Activated naive CD8-positive, alpha-beta T cell treated with anti-CD3 and anti-CD28 coated beads, Interleukin-2, amount 50 U/mL, for 24 hours (primary cell): ENCODE data around the gene FAM53C.
A peak's percentile ranks its signal among the peaks of the same experiment; 100 is the strongest.
"Not testable (repeated sequence)": the region's sequence is repeated elsewhere in the genome, so short reads cannot be mapped to it uniquely, and the experiment has no call there.

Experiments
- ATAC-seq: fragments of 150-1000 bp; cut with Tn5 transposase; one replicate; pipeline ENCODE4 v1.10.0; 2021
- DNase-seq: peaks from one replicate; pipeline ENCODE4 v3.0.0; 2021
- H3K27ac Mint-ChIP-seq: one replicate; pipeline ENCODE4 v1.8.0; 2021; ENCODE audit warnings: mild to moderate bottlenecking, mixed read lengths
- H3K27me3 Mint-ChIP-seq: one replicate; pipeline ENCODE4 v1.8.0; 2021; ENCODE audit warnings: mixed read lengths
- H3K36me3 Mint-ChIP-seq: one replicate; pipeline ENCODE4 v1.8.0; 2021; ENCODE audit warnings: low read depth, mixed read lengths
- H3K4me1 Mint-ChIP-seq: one replicate; pipeline ENCODE4 v1.8.0; 2021; ENCODE audit warnings: mixed read lengths
- H3K4me3 Mint-ChIP-seq: one replicate; pipeline ENCODE4 v1.8.0; 2021; ENCODE audit warnings: mild to moderate bottlenecking, moderate library complexity, mixed read lengths
- H3K9me3 Mint-ChIP-seq: one replicate; pipeline ENCODE4 v1.8.0; 2021; ENCODE audit warnings: mixed read lengths

Gene FAM53C

DNA sequence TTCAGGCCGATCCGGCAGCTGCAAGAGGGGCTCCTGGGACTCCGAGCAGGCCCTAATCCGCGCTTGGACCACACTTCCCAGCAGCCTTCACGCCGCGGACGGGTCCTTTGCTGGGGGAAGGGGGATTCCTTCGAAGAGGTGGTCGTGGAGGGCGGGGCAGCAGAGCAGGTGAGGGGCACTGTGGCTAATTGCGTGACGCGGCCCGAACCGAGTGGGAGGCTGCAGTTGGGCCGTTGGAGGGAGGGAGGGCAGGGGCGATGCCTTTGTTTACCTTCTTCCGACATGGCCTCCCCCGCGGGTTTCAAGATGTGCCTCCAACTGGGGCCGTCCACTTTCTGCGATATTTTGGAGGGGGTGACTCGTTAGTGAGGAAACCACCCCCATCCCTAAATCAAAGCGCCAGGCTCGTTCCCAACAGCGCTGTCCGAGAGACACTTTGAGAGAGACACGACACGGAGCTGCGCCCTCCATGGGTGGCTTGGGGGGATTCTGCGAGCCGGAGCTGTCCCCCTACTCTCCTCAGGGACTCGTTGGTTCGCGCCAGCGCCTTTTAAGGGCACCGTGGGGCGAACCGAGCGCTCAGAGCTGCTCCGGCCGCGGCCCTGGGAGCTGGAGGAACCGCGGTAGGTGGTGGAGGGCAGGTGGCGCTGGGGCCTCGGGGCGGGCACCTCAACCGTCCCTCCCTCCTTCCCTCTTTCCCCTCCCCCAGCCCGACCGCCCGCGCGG is at the start of gene FAM53C:
TSS of gene FAM53C (plus strand) at position 582 of the 726 bp plus-strand sequence. CDS start 3,070 bp downstream, outside the sequence.
- Mint-ChIP-seq H3K9me3 (no peaks in the 10 kb centered on the region), H3K27ac (peak within 1 kb of the TSS; percentile 96), H3K4me3 (peak within 1 kb of the TSS; percentile 93), H3K36me3 (peaks cover 4% of the 10 kb centered on the region), H3K27me3 (no peaks in the 10 kb centered on the region), H3K4me1 (peaks cover 43% of the 10 kb centered on the region)
- DNase-seq (peak; percentile 94), ATAC-seq (peak; percentile 90)

DNA sequence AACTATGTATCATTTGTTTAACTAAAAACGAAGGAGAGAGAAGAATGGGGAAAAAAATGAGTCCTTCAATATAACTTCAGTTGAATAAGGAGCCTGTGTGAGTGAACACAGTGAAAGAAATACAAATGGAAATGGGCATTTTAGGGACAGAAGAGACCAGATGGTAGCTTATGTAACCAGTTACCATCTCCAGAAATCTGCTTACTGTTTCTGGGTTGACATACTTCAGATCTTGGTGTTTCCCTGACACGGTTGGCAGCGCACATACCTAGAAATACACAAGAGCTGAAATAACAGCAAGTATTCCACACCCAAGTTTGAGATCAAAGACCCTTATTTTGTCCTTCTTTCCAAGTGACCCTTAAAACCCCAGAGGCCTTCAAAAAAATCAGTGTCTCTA is 48.8 kb upstream of the FAM53C start:
- Mint-ChIP-seq H3K27ac (no peak overlapping the region), H3K36me3 (no peaks in the 10 kb centered on the region), H3K27me3 (no peaks in the 10 kb centered on the region), H3K4me3 (no peak overlapping the region), H3K9me3 (no peaks in the 10 kb centered on the region), H3K4me1 (no peaks in the 10 kb centered on the region)
- ATAC-seq (no peak), DNase-seq (no peak)

GRCh38 chr5:138303372-138303771 is 34.7 kb upstream of the FAM53C start:
- no peaks in the 10 kb centered on the region for H3K27me3 Mint-ChIP-seq
- no peak for DNase-seq
- H3K27ac Mint-ChIP-seq: no peak overlapping the region
- no peak for ATAC-seq
- H3K36me3 Mint-ChIP-seq: no peaks in the 10 kb centered on the region
- H3K4me3 Mint-ChIP-seq: no peak overlapping the region
- H3K9me3 Mint-ChIP-seq: peaks cover 6% of the 10 kb centered on the region
- H3K4me1 Mint-ChIP-seq: no peaks in the 10 kb centered on the region

- ATAC-seq (no peak), DNase-seq (no peak)
- H3K27ac Mint-ChIP-seq: no peak overlapping the region
- H3K4me3 Mint-ChIP-seq: no peak overlapping the region
- no peaks in the 10 kb centered on the region for H3K36me3 Mint-ChIP-seq
- H3K27me3 Mint-ChIP-seq: no peaks in the 10 kb centered on the region
- no peaks in the 10 kb centered on the region for H3K4me1 Mint-ChIP-seq
- H3K9me3 Mint-ChIP-seq: no peaks in the 10 kb centered on the region
Measured at GRCh38 chr5:138305797-138306196, 32.3 kb upstream of the FAM53C start.

DNA sequence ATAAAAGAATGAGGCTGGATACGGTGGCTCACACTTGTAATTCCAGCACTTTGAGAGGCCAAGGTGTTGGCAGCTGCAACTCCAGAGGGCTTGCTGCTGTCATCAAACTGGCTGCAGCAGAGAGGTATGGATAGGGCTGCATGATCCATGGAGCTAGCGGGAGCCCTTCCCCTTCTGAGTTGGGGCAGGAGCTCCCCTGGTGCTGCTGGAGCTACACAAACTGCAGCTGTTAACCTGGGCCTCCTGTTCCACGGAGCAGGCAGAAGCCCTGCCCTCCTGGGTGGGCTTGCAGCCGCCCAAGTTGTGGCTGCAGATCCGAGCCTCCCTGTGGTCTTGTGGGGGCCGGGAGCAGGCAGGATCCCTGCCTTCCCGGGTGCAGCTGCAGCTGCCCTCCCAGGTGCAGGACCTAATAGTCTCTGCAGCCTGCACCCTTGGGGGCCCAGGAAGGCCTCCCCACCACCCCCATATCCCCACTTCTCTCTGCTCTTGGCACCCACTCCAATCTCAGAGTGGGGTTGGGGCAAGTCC is 22.3 kb upstream of the FAM53C start:
- no peaks in the 10 kb centered on the region for H3K4me1 Mint-ChIP-seq
- DNase-seq (no peak), ATAC-seq (no peak)
- H3K27ac Mint-ChIP-seq: no peak overlapping the region
- H3K9me3 Mint-ChIP-seq: no peaks in the 10 kb centered on the region
- no peaks in the 10 kb centered on the region for H3K36me3 Mint-ChIP-seq
- no peaks in the 10 kb centered on the region for H3K27me3 Mint-ChIP-seq
- no peak overlapping the region for H3K4me3 Mint-ChIP-seq

DNA sequence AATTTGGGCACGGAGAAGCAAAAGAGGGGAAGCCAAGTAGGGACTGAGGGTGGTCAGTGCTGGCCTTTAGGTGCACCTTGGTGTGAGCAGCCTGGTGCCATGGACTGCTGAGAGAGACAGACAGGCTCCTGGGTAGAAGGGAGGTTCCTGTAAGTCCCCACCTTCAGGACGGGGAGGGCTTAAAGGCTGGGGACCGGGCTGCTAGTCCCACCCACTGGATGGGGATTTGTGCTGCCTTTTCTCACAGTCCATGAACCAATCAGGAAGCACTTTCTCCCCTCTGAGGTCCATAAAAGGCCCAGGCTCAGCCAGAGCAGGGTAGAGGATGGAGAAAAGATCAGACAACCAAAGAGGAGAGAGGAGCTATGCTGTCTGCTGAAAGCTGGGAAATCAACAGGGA is 21.7 kb upstream of the FAM53C start:
- no peak overlapping the region for H3K27ac Mint-ChIP-seq
- ATAC-seq (no peak), DNase-seq (no peak)
- H3K4me3 Mint-ChIP-seq: no peak overlapping the region
- H3K27me3 Mint-ChIP-seq: no peaks in the 10 kb centered on the region
- H3K9me3 Mint-ChIP-seq: no peaks in the 10 kb centered on the region
- no peaks in the 10 kb centered on the region for H3K36me3 Mint-ChIP-seq
- H3K4me1 Mint-ChIP-seq: no peaks in the 10 kb centered on the region

DNA sequence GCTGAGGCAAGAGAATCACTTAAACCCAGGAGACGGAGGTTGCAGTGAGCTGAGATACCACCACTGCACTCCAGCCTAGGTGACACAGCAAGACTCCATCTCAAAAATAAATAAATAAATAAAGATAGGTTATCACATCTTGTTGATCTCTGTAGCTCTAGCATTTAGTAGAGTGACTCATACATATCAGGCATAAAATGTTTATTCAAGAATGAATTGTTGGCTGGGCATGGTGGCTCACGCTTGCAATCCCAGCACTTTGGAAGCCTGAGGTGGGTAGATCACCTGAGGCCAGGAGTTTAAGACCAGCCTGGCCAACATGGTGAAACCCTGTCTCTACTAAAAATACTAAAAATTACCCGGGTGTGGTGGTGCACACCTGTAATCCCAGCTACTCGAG is 19.9 kb upstream of the FAM53C start:
- ATAC-seq, H3K27me3 Mint-ChIP-seq, H3K27ac Mint-ChIP-seq, H3K9me3 Mint-ChIP-seq, DNase-seq, H3K4me1 Mint-ChIP-seq, H3K4me3 Mint-ChIP-seq, H3K36me3 Mint-ChIP-seq: not testable (repeated sequence)

DNA sequence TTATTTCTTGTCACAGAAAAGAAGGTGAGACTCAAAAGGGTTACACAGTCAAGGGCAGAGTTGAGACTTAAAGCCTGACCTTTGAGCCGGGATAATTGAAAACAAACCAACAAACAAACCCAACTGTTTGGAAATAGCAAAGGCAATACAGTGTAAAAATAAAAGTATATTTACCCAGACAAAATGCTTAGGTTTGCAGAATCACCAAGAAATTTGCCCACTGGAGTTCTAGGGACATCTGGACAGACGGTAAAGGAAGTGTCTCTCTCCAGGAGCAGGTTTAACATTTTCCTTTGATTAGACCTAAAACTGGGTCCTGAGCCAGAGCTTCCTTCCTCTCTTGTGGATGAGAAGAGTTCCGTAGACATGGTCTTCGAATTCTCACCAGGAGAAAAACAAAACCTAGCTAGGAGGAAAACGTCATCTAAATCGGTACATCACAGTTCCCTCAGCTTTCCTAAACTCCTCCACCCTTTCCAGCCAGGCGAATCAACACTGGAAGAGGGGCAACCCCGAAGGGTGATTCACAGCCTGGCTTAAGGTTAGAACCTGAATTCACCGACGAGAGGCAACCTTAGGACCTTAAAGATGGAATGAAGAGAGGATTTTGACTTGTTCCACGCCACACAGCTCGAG is 7.1 kb upstream of the FAM53C start:
- DNase-seq (no peak), ATAC-seq (no peak)
- Mint-ChIP-seq H3K27ac (peak overlapping the region; percentile 91), H3K36me3 (peaks cover 2% of the 10 kb centered on the region), H3K27me3 (no peaks in the 10 kb centered on the region), H3K4me1 (peaks cover 19% of the 10 kb centered on the region), H3K9me3 (no peaks in the 10 kb centered on the region), H3K4me3 (peak overlapping the region; percentile 91)

DNA sequence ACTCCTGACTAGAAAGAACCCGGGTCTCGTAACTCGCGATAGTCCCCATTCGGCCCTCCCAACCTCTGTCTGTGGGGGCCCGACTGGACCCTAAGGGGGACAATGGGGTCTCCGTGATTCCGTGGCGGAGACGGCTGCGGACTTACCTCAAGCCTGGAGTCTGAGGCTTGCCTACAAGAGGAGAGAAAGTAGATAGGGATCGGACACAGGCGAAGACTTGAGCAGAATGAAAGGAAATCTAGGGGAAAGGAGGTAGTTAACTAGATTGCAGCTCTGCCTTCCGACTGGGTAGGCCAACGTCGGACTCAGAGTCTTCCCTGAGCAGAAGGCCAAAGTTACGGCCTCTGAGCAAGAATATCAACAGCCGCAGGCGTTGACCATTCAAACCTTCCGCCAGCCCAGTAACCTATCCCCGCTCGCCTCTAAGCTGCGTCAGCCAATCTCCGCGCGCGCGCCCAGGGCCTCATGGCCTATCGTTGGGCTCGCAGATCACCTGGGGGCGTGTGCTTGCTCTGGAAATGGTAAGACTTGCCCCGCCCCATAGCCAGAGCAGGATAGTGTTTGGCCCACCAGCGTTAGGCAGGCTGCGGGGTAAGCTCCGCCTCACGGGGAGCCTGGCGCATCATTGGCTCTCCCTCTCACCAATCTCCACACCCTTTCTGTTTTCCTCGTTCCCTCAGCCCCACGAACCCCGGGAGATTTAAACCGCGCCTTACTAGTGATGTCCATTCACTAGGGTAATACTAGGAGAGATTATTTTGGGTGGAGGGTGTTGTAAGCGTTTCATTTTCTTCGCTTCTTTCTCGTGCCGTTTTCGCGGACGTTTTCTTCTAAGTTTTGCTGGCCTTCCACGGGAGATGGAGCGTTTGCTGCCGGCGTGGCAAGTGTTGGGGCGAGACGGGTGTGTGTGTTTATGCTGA is 6.4 kb upstream of the FAM53C start, which contains the start of gene CDC25C:
TSS of gene CDC25C (minus strand) at position 356 of the 920 bp plus-strand sequence. CDS start 624 bp downstream, outside the sequence.
- H3K36me3 Mint-ChIP-seq: peaks cover 2% of the 10 kb centered on the region
- ATAC-seq (peak; percentile 100), DNase-seq (peak; percentile 96)
- peak within 1 kb of the TSS; percentile 91 for H3K4me3 Mint-ChIP-seq
- H3K27ac Mint-ChIP-seq: peak within 1 kb of the TSS; percentile 91
- no peaks in the 10 kb centered on the region for H3K9me3 Mint-ChIP-seq
- H3K4me1 Mint-ChIP-seq: peaks cover 21% of the 10 kb centered on the region
- no peaks in the 10 kb centered on the region for H3K27me3 Mint-ChIP-seq

DNA sequence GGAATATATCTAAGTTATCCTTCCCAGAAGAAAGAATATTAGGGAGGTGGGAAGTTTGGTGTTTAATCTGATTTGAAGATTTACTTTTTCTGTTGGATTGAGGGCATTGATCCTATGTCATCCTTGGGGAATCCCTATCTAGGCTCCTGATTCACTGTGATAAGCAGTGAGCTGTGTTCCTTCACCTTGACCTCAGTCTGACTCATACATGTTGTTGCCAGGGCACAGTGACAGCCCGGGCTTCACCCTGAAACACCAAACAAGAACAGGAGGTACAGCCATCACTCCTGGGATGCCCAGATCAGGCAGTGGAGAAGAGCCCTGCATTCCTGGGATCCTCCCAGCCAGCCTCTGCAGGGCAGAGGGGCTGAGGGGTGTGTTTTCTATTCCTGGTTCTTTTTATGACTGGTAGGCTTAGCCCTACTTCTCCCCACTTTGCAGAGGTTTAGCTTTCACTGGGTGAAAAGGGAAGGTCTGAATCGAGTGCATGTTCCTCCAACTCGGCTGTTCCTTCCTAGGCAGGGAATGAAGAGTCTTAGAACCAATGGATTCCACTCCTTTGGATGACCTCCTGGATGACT is 3.1 kb upstream of the FAM53C start:
- no peak for DNase-seq
- no peaks in the 10 kb centered on the region for H3K9me3 Mint-ChIP-seq
- peaks cover 46% of the 10 kb centered on the region for H3K4me1 Mint-ChIP-seq
- no peaks in the 10 kb centered on the region for H3K27me3 Mint-ChIP-seq
- no peak overlapping the region for H3K4me3 Mint-ChIP-seq
- no peak overlapping the region for H3K27ac Mint-ChIP-seq
- H3K36me3 Mint-ChIP-seq: peaks cover 2% of the 10 kb centered on the region
- ATAC-seq: no peak

DNA sequence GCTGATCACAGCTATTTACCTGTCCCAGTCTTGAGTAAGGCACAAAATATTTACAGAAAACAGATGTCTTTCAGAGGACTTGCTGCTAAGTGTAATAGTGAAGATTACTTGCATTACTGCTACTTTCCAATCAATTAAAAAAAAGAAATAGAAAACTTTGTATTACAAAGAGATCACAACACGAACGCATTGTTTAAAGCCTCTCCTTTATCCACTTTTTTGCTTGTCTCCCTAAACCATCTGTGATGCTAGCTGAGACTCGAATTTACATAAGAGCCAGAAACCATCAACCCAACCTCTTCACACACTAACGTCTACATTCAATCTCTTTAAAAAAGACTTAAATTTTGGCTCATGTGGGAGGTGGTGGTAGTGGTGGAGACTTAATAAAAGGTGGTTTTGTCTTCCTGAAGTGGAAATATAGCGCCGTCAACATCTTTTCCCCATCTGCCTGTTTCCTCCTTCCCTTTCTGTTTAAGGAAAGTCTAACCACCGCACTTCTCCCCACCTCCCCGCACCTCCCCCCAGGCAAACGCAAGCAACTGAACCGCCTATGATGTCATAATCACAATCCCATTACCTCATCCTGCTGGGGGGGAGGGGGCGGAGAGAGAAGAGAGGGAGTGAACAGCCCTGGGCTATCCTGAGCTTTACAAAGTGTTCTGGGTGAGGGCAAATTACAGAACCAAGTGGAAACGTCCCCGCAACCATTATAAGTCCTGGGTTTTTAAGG is 948 bp upstream of the FAM53C start:
- DNase-seq (no peak), ATAC-seq (peak; percentile 22)
- Mint-ChIP-seq H3K4me1 (peaks cover 46% of the 10 kb centered on the region), H3K27ac (peak overlapping the region; percentile 96), H3K36me3 (peaks cover 4% of the 10 kb centered on the region), H3K27me3 (no peaks in the 10 kb centered on the region), H3K4me3 (peak overlapping the region; percentile 93), H3K9me3 (no peaks in the 10 kb centered on the region)

- Mint-ChIP-seq H3K9me3 (no peaks in the 10 kb centered on the region), H3K36me3 (peaks cover 8% of the 10 kb centered on the region), H3K4me3 (peak overlapping the region; percentile 93), H3K27me3 (no peaks in the 10 kb centered on the region), H3K4me1 (peaks cover 43% of the 10 kb centered on the region), H3K27ac (peak overlapping the region; percentile 93)
- ATAC-seq (peak; percentile 3), DNase-seq (peak; percentile 18)
Measured at GRCh38 chr5:138338411-138339090, 485 bp downstream of the FAM53C start.

DNA sequence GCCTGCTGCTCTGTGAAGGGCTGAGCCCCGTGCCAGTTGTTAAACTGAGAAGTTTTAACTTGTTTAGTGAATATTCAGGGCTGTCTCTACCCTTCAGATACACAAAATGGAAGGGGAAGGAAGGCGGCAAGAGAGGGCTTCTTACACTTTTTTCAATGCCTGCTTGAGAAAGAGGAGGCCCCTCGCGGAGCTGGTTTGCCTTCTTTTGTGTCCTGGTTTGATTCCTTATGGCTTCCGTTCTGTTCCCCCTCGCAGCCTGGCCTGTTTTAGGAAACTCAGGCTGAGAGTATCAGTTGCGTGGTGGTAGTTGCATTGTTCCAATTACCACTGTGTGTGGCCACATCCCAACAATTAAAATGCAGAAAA is 1.0 kb downstream of the FAM53C start:
- Mint-ChIP-seq H3K27me3 (no peaks in the 10 kb centered on the region), H3K4me1 (peaks cover 43% of the 10 kb centered on the region), H3K27ac (peak overlapping the region; percentile 93), H3K9me3 (no peaks in the 10 kb centered on the region), H3K4me3 (peak overlapping the region; percentile 93), H3K36me3 (peaks cover 11% of the 10 kb centered on the region)
- DNase-seq (no peak), ATAC-seq (no peak)
